ENCODE measurements around the gene JAKMIP3.

- TF ChIP-seq CTCF (IDR thresholded peaks at IDR 0.05; ENCODE audit: low read depth, low read length, poor library complexity, severe bottlenecking): no peak
- no peak for TF ChIP-seq EZH2phosphoT487 (IDR thresholded peaks at IDR 0.05; ENCODE audit: borderline replicate concordance, low read length)
Measured at GRCh38 chr10:132076578-132077081, 10.9 kb downstream of the JAKMIP3 start.

Measured in DOHH2 (cell line).